ENCODE results near the gene SMG7. TPM values are rescaled to one million over a fixed set of nuclear protein-coding genes. Genes with fewer than 3 reads are reported as not detected.
A peak's percentile ranks its signal among the peaks of the same experiment; 100 is the strongest.

The SMG7 gene
- total RNA-seq, 1 experiment from 2014 or later: 107 TPM

DNA sequence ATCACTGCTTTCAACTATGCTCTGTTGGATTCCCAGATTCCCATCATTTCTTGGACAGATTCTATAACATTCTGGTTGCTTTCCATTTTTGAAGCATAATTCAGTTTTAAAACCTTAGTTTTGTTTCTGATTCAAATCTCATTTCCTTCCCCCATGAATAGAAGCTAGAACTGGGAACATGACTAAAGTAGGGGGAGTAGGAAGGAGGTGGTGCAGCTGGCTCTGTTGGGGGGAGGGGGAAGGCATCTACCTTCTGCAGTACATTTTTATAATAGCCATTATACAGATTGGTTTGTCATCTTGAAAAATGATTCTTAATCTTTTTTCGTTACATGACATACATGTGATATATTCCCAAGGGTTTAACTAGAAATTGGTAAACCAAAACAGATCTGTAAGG, 48.1 kb downstream of the SMG7 start:
- Mint-ChIP-seq H3K4me3 (ENCODE audit: unreplicated experiment) (no peak overlapping the region), H3K27ac (ENCODE audit: low read depth, unreplicated experiment) (peak overlapping the region; percentile 17), H3K27me3 (ENCODE audit: insufficient read depth, unreplicated experiment) (no peaks in the 10 kb centered on the region), H3K4me1 (ENCODE audit: insufficient read depth, unreplicated experiment) (peaks cover 27% of the 10 kb centered on the region), H3K9me3 (ENCODE audit: unreplicated experiment) (no peaks in the 10 kb centered on the region), H3K36me3 (ENCODE audit: insufficient read depth, unreplicated experiment) (peaks cover 56% of the 10 kb centered on the region)
- no peak for DNase-seq (ENCODE audit: unreplicated experiment)
- no TSS peak for BruUV-seq (replicated peaks)
- CTCF ChIA-PET: no interaction called here
- no peak for TF ChIP-seq CTCF (IDR thresholded peaks at IDR 0.05; ENCODE audit: unreplicated experiment)
- POLR2A ChIA-PET: interaction anchor here (1.2 kb wide), 1 partner anchor 47 kb away, joined by 3 read pairs; no protein-coding TSS in a partner anchor
- intact Hi-C loops (cut with micrococcal nuclease): no loop called here

DNA sequence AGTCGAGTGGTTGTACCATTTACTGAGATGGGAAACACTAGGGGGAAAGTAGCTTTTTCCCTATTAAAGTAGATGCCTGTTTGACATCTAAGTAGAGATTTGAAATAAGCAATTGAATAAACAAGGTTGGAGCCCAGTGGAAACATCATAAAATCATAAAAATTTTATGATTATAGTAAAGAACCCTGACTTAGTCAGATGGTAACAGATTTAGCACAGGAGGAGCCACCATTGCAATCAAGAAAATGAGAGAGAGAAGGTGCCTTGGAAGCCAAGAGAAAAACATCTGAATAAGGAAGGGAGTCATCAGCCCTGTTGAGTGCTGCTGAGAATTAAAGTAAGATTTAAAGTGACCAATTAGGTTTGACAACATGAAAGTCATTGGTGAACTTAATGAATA, 49.8 kb downstream of the SMG7 start:
- no TSS peak for BruUV-seq (replicated peaks)
- ChIA-PET CTCF (interaction anchor here (0.6 to 1.7 kb wide), 5 partner anchors 11 to 106 kb away, joined by 3 to 6 read pairs (median 4); no protein-coding TSS in a partner anchor), POLR2A (interaction anchor here (0.7 to 3.3 kb wide), 6 partner anchors 7 to 191 kb away, joined by 3 to 12 read pairs (median 4); partner anchors contain the start of gene SMG7)
- H3K27ac Mint-ChIP-seq (ENCODE audit: low read depth, unreplicated experiment): no peak overlapping the region
- DNase-seq (ENCODE audit: unreplicated experiment): no peak
- H3K9me3 Mint-ChIP-seq (ENCODE audit: unreplicated experiment): no peaks in the 10 kb centered on the region
- H3K36me3 Mint-ChIP-seq (ENCODE audit: insufficient read depth, unreplicated experiment): peaks cover 58% of the 10 kb centered on the region
- intact Hi-C loops (cut with micrococcal nuclease): no loop called here
- no peak for TF ChIP-seq CTCF (IDR thresholded peaks at IDR 0.05; ENCODE audit: unreplicated experiment)
- no peak overlapping the region for H3K4me3 Mint-ChIP-seq (ENCODE audit: unreplicated experiment)
- peaks cover 17% of the 10 kb centered on the region for H3K4me1 Mint-ChIP-seq (ENCODE audit: insufficient read depth, unreplicated experiment)
- H3K27me3 Mint-ChIP-seq (ENCODE audit: insufficient read depth, unreplicated experiment): no peaks in the 10 kb centered on the region

GRCh38 chr1:183528577-183528976, 56.3 kb downstream of the SMG7 start:
- no peak for TF ChIP-seq CTCF (IDR thresholded peaks at IDR 0.05; ENCODE audit: unreplicated experiment)
- Mint-ChIP-seq H3K36me3 (ENCODE audit: insufficient read depth, unreplicated experiment) (peaks cover 77% of the 10 kb centered on the region), H3K4me1 (ENCODE audit: insufficient read depth, unreplicated experiment) (peaks cover 8% of the 10 kb centered on the region), H3K4me3 (ENCODE audit: unreplicated experiment) (no peak overlapping the region), H3K27ac (ENCODE audit: low read depth, unreplicated experiment) (no peak overlapping the region), H3K27me3 (ENCODE audit: insufficient read depth, unreplicated experiment) (no peaks in the 10 kb centered on the region), H3K9me3 (ENCODE audit: unreplicated experiment) (no peaks in the 10 kb centered on the region)
- DNase-seq (ENCODE audit: unreplicated experiment): no peak
- POLR2A ChIA-PET: interaction anchor here (1.2 to 1.6 kb wide), 2 partner anchors 11 to 248 kb away, joined by 3 read pairs; no protein-coding TSS in a partner anchor
- BruUV-seq (replicated peaks): no TSS peak
- intact Hi-C loops (cut with micrococcal nuclease): no loop called here
- CTCF ChIA-PET: interaction anchor here (0.6 to 1.4 kb wide), 3 partner anchors 11 to 247 kb away, joined by 3 read pairs; no protein-coding TSS in a partner anchor

GRCh38 chr1:183533617-183534174, 61.4 kb downstream of the SMG7 start:
- CTCF ChIA-PET: interaction anchor here (0.7 to 1.0 kb wide), 2 partner anchors 11 to 51 kb away, joined by 4 read pairs; no protein-coding TSS in a partner anchor
- intact Hi-C loops (cut with micrococcal nuclease): no loop called here
- no peaks in the 10 kb centered on the region for H3K4me1 Mint-ChIP-seq (ENCODE audit: insufficient read depth, unreplicated experiment)
- no peak for DNase-seq (ENCODE audit: unreplicated experiment)
- no peak for TF ChIP-seq CTCF (IDR thresholded peaks at IDR 0.05; ENCODE audit: unreplicated experiment)
- BruUV-seq (replicated peaks): no TSS peak
- no peak overlapping the region for H3K4me3 Mint-ChIP-seq (ENCODE audit: unreplicated experiment)
- H3K27me3 Mint-ChIP-seq (ENCODE audit: insufficient read depth, unreplicated experiment): no peaks in the 10 kb centered on the region
- POLR2A ChIA-PET: interaction anchor here (1.3 kb wide), 1 partner anchor 49 kb away, joined by 3 read pairs; no protein-coding TSS in a partner anchor
- H3K9me3 Mint-ChIP-seq (ENCODE audit: unreplicated experiment): no peaks in the 10 kb centered on the region
- H3K27ac Mint-ChIP-seq (ENCODE audit: low read depth, unreplicated experiment): no peak overlapping the region
- H3K36me3 Mint-ChIP-seq (ENCODE audit: insufficient read depth, unreplicated experiment): peaks cover 90% of the 10 kb centered on the region
